ENCODE results near the gene RACGAP1.

- TF ChIP-seq, protein P1, sequence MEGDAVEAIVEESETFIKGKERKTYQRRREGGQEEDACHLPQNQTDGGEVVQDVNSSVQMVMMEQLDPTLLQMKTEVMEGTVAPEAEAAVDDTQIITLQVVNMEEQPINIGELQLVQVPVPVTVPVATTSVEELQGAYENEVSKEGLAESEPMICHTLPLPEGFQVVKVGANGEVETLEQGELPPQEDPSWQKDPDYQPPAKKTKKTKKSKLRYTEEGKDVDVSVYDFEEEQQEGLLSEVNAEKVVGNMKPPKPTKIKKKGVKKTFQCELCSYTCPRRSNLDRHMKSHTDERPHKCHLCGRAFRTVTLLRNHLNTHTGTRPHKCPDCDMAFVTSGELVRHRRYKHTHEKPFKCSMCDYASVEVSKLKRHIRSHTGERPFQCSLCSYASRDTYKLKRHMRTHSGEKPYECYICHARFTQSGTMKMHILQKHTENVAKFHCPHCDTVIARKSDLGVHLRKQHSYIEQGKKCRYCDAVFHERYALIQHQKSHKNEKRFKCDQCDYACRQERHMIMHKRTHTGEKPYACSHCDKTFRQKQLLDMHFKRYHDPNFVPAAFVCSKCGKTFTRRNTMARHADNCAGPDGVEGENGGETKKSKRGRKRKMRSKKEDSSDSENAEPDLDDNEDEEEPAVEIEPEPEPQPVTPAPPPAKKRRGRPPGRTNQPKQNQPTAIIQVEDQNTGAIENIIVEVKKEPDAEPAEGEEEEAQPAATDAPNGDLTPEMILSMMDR (conservative IDR thresholded peaks at IDR 0.05; ENCODE audit: low read depth, low read length) = no peak
- no peak for TF ChIP-seq POLR2A (IDR thresholded peaks at IDR 0.05; ENCODE audit: low read depth, low read length)
- TF ChIP-seq MAZ (IDR thresholded peaks at IDR 0.05; ENCODE audit: borderline replicate concordance, low read depth, low read length) = no peak
- no peak for TF ChIP-seq RFX5 (IDR thresholded peaks at IDR 0.05; ENCODE audit: low read depth, low read length)
- TF ChIP-seq, protein P2, sequence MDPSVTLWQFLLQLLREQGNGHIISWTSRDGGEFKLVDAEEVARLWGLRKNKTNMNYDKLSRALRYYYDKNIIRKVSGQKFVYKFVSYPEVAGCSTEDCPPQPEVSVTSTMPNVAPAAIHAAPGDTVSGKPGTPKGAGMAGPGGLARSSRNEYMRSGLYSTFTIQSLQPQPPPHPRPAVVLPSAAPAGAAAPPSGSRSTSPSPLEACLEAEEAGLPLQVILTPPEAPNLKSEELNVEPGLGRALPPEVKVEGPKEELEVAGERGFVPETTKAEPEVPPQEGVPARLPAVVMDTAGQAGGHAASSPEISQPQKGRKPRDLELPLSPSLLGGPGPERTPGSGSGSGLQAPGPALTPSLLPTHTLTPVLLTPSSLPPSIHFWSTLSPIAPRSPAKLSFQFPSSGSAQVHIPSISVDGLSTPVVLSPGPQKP (IDR thresholded peaks at IDR 0.05; ENCODE audit: borderline replicate concordance, low read depth, low read length) = no peak
- TF ChIP-seq, protein P3, sequence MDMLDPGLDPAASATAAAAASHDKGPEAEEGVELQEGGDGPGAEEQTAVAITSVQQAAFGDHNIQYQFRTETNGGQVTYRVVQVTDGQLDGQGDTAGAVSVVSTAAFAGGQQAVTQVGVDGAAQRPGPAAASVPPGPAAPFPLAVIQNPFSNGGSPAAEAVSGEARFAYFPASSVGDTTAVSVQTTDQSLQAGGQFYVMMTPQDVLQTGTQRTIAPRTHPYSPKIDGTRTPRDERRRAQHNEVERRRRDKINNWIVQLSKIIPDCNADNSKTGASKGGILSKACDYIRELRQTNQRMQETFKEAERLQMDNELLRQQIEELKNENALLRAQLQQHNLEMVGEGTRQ (IDR thresholded peaks at IDR 0.05; ENCODE audit: low read depth, low read length) = no peak
- TF ChIP-seq RAD21 (IDR thresholded peaks at IDR 0.05; ENCODE audit: low read length) = no peak
- TF ChIP-seq CEBPB (IDR thresholded peaks at IDR 0.05; ENCODE audit: low read depth, low read length) = no peak
- no peak for TF ChIP-seq MXI1 (IDR thresholded peaks at IDR 0.05; ENCODE audit: borderline replicate concordance, low read depth, low read length)
- TF ChIP-seq BHLHE40 (IDR thresholded peaks at IDR 0.05; ENCODE audit: low read depth, low read length) = no peak
- no peak for TF ChIP-seq RCOR1 (IDR thresholded peaks at IDR 0.05; ENCODE audit: insufficient replicate concordance, low read length)
- TF ChIP-seq FOS (IDR thresholded peaks at IDR 0.05; ENCODE audit: low read depth, low read length) = no peak
- no peak for TF ChIP-seq SMC3 (IDR thresholded peaks at IDR 0.05; ENCODE audit: low read depth, low read length)
Measured at GRCh38 chr12:49967777-49968250, 57.5 kb downstream of the RACGAP1 start.

Measured in IMR-90 (cell line).